Motor neuron (in vitro differentiated cells): ENCODE results near the gene INPP5D. TPM values are rescaled to one million over a fixed set of nuclear protein-coding genes. Genes with fewer than 3 reads are reported as not detected.

Source experiments
- ATAC-seq, 8 experiments: fragments of 200-7000 bp; cut with Tn5 transposase; replicated peaks in 6 of 8; 2 replicates each; pipeline ENCODE4 v1.8.0; 2021; ENCODE audit warnings: mild to moderate bottlenecking in 8 of 8, moderate library complexity in 8 of 8
- H3K27ac ChIP-seq, 2 donors: fragments of 250-450 bp; sonication (Bioruptor Pico); 2 replicates each; pipeline ENCODE4 v1.9.0; 2021; ENCODE audit warnings: antibody characterized with exemption in 2 of 2, mild to moderate bottlenecking in 2 of 2, moderate library complexity in 1 of 2
- H3K4me1 ChIP-seq, 2 donors: fragments of 250-450 bp; sonication (Bioruptor Pico); replicated peaks in 1 of 2; 2 replicates each; pipeline ENCODE4 v1.6.1; 2021; ENCODE audit warnings: antibody characterized with exemption in 2 of 2, mild to moderate bottlenecking in 2 of 2, moderate library complexity in 1 of 2
- H3K4me3 ChIP-seq, 5 donors: fragments of 250-450 bp; sonication (Bioruptor Pico); 2 replicates each; pipeline ENCODE4 v1.9.0; 2021; ENCODE audit warnings: antibody characterized with exemption in 5 of 5, mild to moderate bottlenecking in 5 of 5, moderate library complexity in 4 of 5
- WGBS, 10 experiments: fragments of 450-650 bp; shearing (Covaris generic); methylation state at CpG; one replicate each; pipeline ENCODE4 v1.0.0; 2022; 5-methylcytosine and 5-hydroxymethylcytosine counted together
- in situ Hi-C, 9 experiments: fragments of 400-800 bp; cut with MboI; loops; one replicate each; pipeline ENCODE4 v1.15.0; 2021; ENCODE audit warnings: low sequenced_read_pairs in 9 of 9, low pct_unique_long_range_greater_than_20kb in 2 of 9; ENCODE audit not compliant: unreplicated experiment in 9 of 9
- total RNA-seq, 8 experiments: library from RNA; unstranded; fragments of 300-600 nt; gene quantifications; 2 replicates each; pipeline versions ENCODE4 v1.2.3 to v1.2.4, GENCODE V29; 2022

The INPP5D gene
- total RNA-seq, 8 experiments from 2014 or later, result 2.0 to 8.5 (median 3.8) TPM

- Histone ChIP-seq H3K27ac (no peak overlapping the region), H3K4me3 (no peak overlapping the region), H3K4me1 (peaks cover 4 to 6% of the 10 kb centered on the region in 2 donors)
- in situ Hi-C loops, result loop anchor here in 7 of 9 experiments (10.0 to 25.0 kb wide), 3 partner anchors 388 to 638 kb away; partner anchors contain the start of gene SNORC (in 5 of the 7)
- 49 to 100% (median 96%) methylated on average over 2 to 9 of the region's 9 CpGs for WGBS, 10 experiments
- ATAC-seq, result no peak
These were observed 190.4 kb downstream of the INPP5D start for GRCh38 chr2:233250568-233250967.

GRCh38 chr2:233250985-233251305 lies 190.8 kb downstream of the INPP5D start:
- H3K27ac ChIP-seq, result no peak overlapping the region
- no peak for ATAC-seq
- in situ Hi-C loops, result loop anchor here in 7 of 9 experiments (10.0 to 25.0 kb wide), 3 partner anchors 389 to 639 kb away; partner anchors contain the start of gene SNORC (in 5 of the 7)

GRCh38 chr2:233251306-233252116 lies 191.4 kb downstream of the INPP5D start, which contains the start of gene ATG16L1:
Gene ATG16L1 (plus strand): TSS chr2:233251673. CDS start chr2:233251828, 155 bp downstream.
- in situ Hi-C loops, result loop anchor here in 7 of 9 experiments (10.0 to 25.0 kb wide), 3 partner anchors 389 to 639 kb away; partner anchors contain the start of gene SNORC (in 5 of the 7)
- H3K4me3 ChIP-seq, result peak within 1 kb of the TSS; percentile 77 to 95 (median 93)
- H3K27ac ChIP-seq, result peak within 1 kb of the TSS; percentile 65 to 70
- 0 to 17% (median 0%) methylated on average over 2 to 28 of the region's 75 CpGs; no CpG with 5 or more reads in 2 of the 10 experiments for WGBS, 10 experiments
- peak; percentile 95 to 99 (median 98) for ATAC-seq
- H3K4me1 ChIP-seq, result peaks cover 4 to 6% of the 10 kb centered on the region in 2 donors

More at GRCh38 chr2:233250985-233251305, 190.8 kb downstream of the INPP5D start:
- peak overlapping the region in 4 of 5 donors; percentile 77 to 94 (median 90) for H3K4me3 ChIP-seq
- WGBS, 10 experiments, result 63 to 100% (median 67%) methylated on average over 1 of the region's 1 CpG; no CpG with 5 or more reads in 7 of the 10 experiments
- peaks cover 4 to 6% of the 10 kb centered on the region in 2 donors for H3K4me1 ChIP-seq

GRCh38 chr2:233252227-233252626 lies 192.1 kb downstream of the INPP5D start:
- in situ Hi-C loops, result loop anchor here in 7 of 9 experiments (10.0 to 25.0 kb wide), 3 partner anchors 390 to 640 kb away; partner anchors contain the start of gene SNORC (in 5 of the 7)
- Histone ChIP-seq H3K4me3 (peak overlapping the region; percentile 77 to 95 (median 93)), H3K27ac (no peak overlapping the region), H3K4me1 (peaks cover 4 to 6% of the 10 kb centered on the region in 2 donors)
- no peak for ATAC-seq
- WGBS, 10 experiments, result 0 to 2% (median 0%) methylated on average over 3 to 13 of the region's 18 CpGs; no CpG with 5 or more reads in 4 of the 10 experiments

DNA sequence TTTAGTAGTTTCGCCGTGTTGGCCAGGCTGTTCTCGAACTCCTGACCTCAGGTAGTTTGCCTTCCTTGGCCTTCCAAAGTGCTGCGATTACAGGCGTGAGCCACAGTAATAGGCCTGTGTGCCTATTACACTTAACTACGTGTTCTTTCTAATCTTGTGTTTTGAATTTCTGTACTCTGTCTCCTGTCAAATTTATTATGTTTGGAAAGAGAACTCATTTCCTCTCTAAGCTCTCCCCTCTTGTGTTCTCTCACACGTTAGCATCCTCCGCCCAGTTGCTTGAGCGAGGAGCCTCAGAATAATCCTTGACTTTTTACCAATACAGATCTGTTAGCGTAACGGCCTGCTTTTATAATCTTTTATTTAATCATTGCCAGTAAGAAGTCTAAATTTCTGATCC lies 195.0 kb downstream of the INPP5D start:
- H3K4me3 ChIP-seq, result no peak overlapping the region
- WGBS, 10 experiments, result 87 to 100% (median 92%) methylated on average over 3 to 11 of the region's 11 CpGs; no CpG with 5 or more reads in 1 of the 10 experiments
- in situ Hi-C loops, result loop anchor here in 7 of 9 experiments (10.0 to 25.0 kb wide), 3 partner anchors 393 to 643 kb away; partner anchors contain the start of gene SNORC (in 5 of the 7)
- H3K4me1 ChIP-seq, result peaks cover 4 to 6% of the 10 kb centered on the region in 2 donors
- ATAC-seq, result no peak
- no peak overlapping the region for H3K27ac ChIP-seq

DNA sequence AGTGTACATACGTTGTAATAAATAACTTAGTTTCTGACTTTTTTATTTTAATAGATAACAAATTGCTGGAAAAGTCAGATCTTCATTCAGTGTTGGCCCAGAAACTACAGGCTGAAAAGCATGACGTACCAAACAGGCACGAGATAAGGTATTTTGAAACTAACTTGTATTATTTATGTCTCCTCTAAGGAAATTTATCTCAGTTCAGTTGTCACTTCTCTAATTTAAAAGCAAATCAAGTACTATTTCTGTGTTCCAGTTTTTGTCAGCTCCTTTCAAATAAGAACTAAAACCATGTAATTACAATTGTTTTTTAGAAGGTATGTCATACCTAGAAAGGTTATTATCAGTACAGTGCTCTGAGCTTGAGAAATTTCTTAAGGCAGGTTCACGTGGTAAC lies 195.9 kb downstream of the INPP5D start:
- 77 to 100% (median 94%) methylated on average over 1 to 4 of the region's 4 CpGs; no CpG with 5 or more reads in 1 of the 10 experiments for WGBS, 10 experiments
- no peak for ATAC-seq
- Histone ChIP-seq H3K4me1 (peaks cover 4 to 6% of the 10 kb centered on the region in 2 donors), H3K4me3 (no peak overlapping the region), H3K27ac (no peak overlapping the region)
- in situ Hi-C loops, result loop anchor here in 7 of 9 experiments (10.0 to 25.0 kb wide), 3 partner anchors 394 to 644 kb away; partner anchors contain the start of gene SNORC (in 5 of the 7)

Other genes with a start within 250 kb of the INPP5D start
- 1 to 10 TPM; 1.4 to 3.7 (median 2.3) TPM for gene SNORC, start 190.1 kb upstream of the INPP5D start, total RNA-seq
- gene NGEF, start 47.1 kb upstream of the INPP5D start, total RNA-seq, result 10 to 100 TPM in 4 of 8 experiments, 1 to 10 TPM in 4; 5.3 to 47.0 (median 8.4) TPM
- gene NEU2, start 27.7 kb upstream of the INPP5D start, total RNA-seq, result under 1 TPM in 1 of 8 experiments, not detected in 7; 0.77 TPM
- gene ATG16L1, start 191.3 kb downstream of the INPP5D start, total RNA-seq, result 10 to 100 TPM; 18.0 to 48.0 (median 25.9) TPM
- gene SAG, start 247.5 kb downstream of the INPP5D start, total RNA-seq, result 10 to 100 TPM in 1 of 8 experiments, 1 to 10 TPM in 4, under 1 TPM in 2, not detected in 1; 0.16 to 10.3 (median 1.7) TPM